GM23248 (cell line): ENCODE measurements around the gene TOX2.

Source experiments
- EZH2 ChIP-seq: fragments of 200-600 bp; sonication (generic); IDR thresholded peaks from 2 replicates; pipeline ENCODE4 v1.6.1; 2018; ENCODE audit warnings: antibody characterized with exemption, mild to moderate bottlenecking; ENCODE audit not compliant: insufficient read depth, poor library complexity, severe bottlenecking
- EZH2phosphoT487 ChIP-seq: fragments of 200-600 bp; sonication (generic); IDR thresholded peaks from 2 replicates; pipeline ENCODE4 v1.6.1; 2018; ENCODE audit warnings: antibody characterized with exemption, moderate library complexity, mild to moderate bottlenecking, low read depth; ENCODE audit not compliant: insufficient read depth

DNA sequence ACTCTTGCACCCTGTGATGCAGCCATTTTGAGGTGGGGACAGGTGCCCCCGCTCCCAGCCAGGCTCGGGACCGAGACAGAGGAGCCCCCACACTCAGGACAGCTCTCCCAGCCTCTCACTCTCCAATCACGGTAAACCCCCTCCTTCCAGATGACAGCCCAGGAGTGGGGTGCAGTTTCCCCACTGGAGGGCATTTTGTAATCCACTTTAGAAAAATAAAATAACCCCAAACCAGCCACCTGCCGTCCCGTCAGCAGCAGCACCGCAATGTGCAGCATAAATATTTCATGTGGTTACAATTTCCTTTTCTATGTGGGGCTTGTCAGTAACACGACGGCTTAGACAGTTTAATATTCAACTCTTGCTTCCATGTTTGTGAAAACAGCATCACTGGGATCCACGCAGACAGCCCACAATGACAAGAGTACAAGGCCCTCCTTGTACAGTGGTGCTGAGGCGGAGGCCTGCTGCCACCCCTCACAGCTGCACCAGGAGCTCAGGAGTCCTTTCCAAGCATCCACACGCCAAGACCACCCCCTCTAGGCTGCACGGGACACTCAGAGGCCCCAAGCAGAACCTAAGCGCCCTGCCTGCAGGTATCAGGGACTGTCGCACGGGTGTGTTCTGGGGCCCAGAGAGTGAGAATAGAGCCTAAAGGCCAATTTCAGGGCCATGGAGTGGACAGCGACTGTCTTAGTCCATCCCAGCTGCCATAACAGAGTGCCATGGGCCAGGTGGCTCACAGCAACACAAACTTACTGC, 155.7 kb downstream of the TOX2 start:
- TF ChIP-seq EZH2phosphoT487 (no peak), EZH2 (no peak)
